ENCODE measurements around the gene ZNF107. TPM values are rescaled to one million over a fixed set of nuclear protein-coding genes. Genes with fewer than 3 reads are reported as not detected.

The ZNF107 gene
- total and polyA plus RNA-seq, 2 of the 8 experiments (the other 6 are each of a cell fraction or from before 2014, with no cell fraction given), result 3.4 to 31.0 TPM

DNA sequence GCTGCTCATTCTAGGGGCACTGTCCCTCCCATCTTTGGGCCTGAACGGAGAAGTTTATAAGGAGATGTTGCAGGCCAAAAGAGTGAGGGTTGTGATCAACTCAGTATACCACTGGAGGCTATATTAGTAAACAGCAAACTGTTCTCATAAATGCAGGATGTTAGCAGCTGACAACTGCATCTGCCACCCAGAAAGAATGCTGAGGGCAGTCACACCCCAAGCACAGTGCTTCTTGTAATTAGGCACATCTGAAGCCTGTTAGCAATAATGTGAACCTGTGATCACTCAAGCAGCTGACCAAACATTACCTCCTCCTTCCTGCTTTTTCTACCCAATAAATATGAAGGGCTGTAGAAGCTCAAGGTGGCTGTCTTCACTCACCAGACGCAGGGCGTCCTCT is 89.9 kb downstream of the ZNF107 start:
- 79% methylated on average over 2 of the region's 3 CpGs; no CpG with 5 or more reads in 1 of the 2 experiments for WGBS, 2 experiments (ENCODE audit: extremely low coverage in 1 of 2, insufficient coverage in 1 of 2, insufficient read length in 1 of 2, insufficient replicate concordance in 2 of 2, low coverage in 1 of 2, low lambda C conversion rate in 2 of 2, missing lambda C conversion rate in 1 of 2)
- Histone ChIP-seq H3K4me1 (replicated peaks in 1 of 4; ENCODE audit: control insufficient read depth in 3 of 4, insufficient read depth in 4 of 4, low read length in 3 of 4) (no peaks in the 10 kb centered on the region), H3K36me3 (ENCODE audit: control insufficient read depth in 2 of 4, insufficient read depth in 4 of 4, low read length in 3 of 4) (no peaks in the 10 kb centered on the region; a peak in 1 of 8 replicates), H3K27me3 (replicated peaks in 1 of 4; ENCODE audit: control insufficient read depth in 3 of 4, extremely low read depth in 1 of 4, insufficient read depth in 3 of 4, low read length in 3 of 4) (no peaks in the 10 kb centered on the region), H3K56ac (replicated peaks; ENCODE audit: insufficient read length, low read depth, low read length) (no peak overlapping the region), H3K4me2 (ENCODE audit: insufficient read depth in 1 of 2, low read depth in 2 of 2, low read length in 2 of 2) (no peak overlapping the region), H4K20me1 (replicated peaks in 1 of 2; ENCODE audit: control insufficient read depth in 1 of 2, insufficient read depth in 2 of 2, low read length in 2 of 2) (no peaks in the 10 kb centered on the region), H3K9me3 (ENCODE audit: insufficient read depth in 2 of 2, low read depth in 1 of 2, low read length in 1 of 2) (peaks cover 40 to 63% of the 10 kb centered on the region in 2 experiments), H3K79me2 (ENCODE audit: control insufficient read depth in 1 of 2, insufficient read depth in 2 of 2, low read length in 2 of 2) (no peaks in the 10 kb centered on the region), H3K9ac (replicated peaks in 1 of 4; ENCODE audit: extremely low read depth in 1 of 4, low read depth in 3 of 4, low read length in 3 of 4) (no peak overlapping the region), H2BK120ac (replicated peaks; ENCODE audit: low read depth, low read length) (no peak overlapping the region), H2BK20ac (ENCODE audit: low read length) (no peak overlapping the region), H3K4ac (replicated peaks; ENCODE audit: insufficient read length, low read depth, low read length) (no peak overlapping the region), H4K91ac (replicated peaks; ENCODE audit: insufficient read length, low read length) (no peak overlapping the region), H2BK5ac (ENCODE audit: low read depth, low read length) (no peak overlapping the region), H3K79me1 (ENCODE audit: low read depth, low read length) (no peaks in the 10 kb centered on the region), H2AFZ (ENCODE audit: low read length) (no peak overlapping the region), H4K5ac (ENCODE audit: insufficient read length, low read depth, low read length) (no peak overlapping the region), H3K27ac (ENCODE audit: low read depth, low read length) (no peak overlapping the region), H3K23ac (ENCODE audit: insufficient read length) (no peak overlapping the region), H3K23me2 (ENCODE audit: low read depth, low read length) (no peaks in the 10 kb centered on the region), H3K4me3 (ENCODE audit: extremely low read depth in 1 of 4, insufficient read depth in 2 of 4, low read depth in 3 of 4, low read length in 4 of 4) (no peak overlapping the region), H2AK5ac (ENCODE audit: low read depth, low read length) (no peak overlapping the region), H2BK15ac (ENCODE audit: low read length) (no peak overlapping the region), H3K14ac (ENCODE audit: insufficient read length) (no peak overlapping the region), H3K18ac (ENCODE audit: extremely low read depth, low read length) (no peak overlapping the region), H4K8ac (ENCODE audit: extremely low read depth, insufficient read depth, low read length) (no peak overlapping the region), H2BK12ac (ENCODE audit: low read depth, low read length) (no peak overlapping the region)
- CTCF ChIA-PET (ENCODE audit: partially characterized antibody), result no interaction called here
- POLR2A ChIA-PET (ENCODE audit: partially characterized antibody), result no interaction called here
- TF ChIP-seq SP1 (IDR thresholded peaks at IDR 0.05; ENCODE audit: low read depth, low read length) (no peak), KDM5A (IDR thresholded peaks at IDR 0.05; ENCODE audit: low read length) (no peak), FOSL1 (IDR thresholded peaks at IDR 0.05; ENCODE audit: insufficient read depth, low read depth, low read length) (no peak)
- TF ChIP-seq, protein P1, sequence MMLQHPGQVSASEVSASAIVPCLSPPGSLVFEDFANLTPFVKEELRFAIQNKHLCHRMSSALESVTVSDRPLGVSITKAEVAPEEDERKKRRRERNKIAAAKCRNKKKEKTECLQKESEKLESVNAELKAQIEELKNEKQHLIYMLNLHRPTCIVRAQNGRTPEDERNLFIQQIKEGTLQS (IDR thresholded peaks at IDR 0.05; ENCODE audit: insufficient read depth, low read depth, low read length), result no peak
- DNase-seq (ENCODE audit: low read depth in 1 of 2, low spot score in 2 of 2) (no peak), FAIRE-seq (no peak)
